ENCODE measurements around the gene ABCB11. TPM values are rescaled to one million over a fixed set of nuclear protein-coding genes. Genes with fewer than 3 reads are reported as not detected.

ABCB11 gene
- total RNA-seq, 4 donors from 2014 or later: under 0.01 to 1.2 (median 0.11) TPM; not detected in 1

DNA sequence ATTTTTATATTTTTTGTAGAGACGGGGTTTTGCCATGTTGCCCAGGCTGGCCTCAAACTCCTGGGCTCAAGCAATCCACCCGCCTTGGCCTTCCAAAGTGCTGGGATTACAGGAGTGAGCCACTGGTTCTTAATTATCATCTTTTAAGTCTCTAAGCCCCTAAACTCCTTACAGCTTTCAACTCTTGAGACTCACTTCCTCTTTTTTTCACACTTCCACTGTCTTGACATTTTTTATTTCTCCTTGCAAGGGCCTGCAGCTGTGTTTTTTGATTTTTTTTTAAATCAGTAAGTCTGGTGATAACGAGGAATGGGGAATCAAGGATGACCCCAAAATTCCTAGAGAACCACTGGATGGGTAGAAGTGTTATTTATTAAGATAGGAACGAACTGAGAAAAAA is 8.6 kb upstream of the ABCB11 start:
- Histone ChIP-seq H3K4me1 (no peaks in the 10 kb centered on the region), H3K27me3 (no peaks in the 10 kb centered on the region), H3K36me3 (no peaks in the 10 kb centered on the region), H3K27ac (no peak overlapping the region), H3K4me3 (replicated peaks in 1 of 3) (no peak overlapping the region), H3K9me3 (no peaks in the 10 kb centered on the region)
- 86 to 87% methylated on average over 4 of the region's 4 CpGs for WGBS, 2 donors
- TF ChIP-seq, protein P1, sequence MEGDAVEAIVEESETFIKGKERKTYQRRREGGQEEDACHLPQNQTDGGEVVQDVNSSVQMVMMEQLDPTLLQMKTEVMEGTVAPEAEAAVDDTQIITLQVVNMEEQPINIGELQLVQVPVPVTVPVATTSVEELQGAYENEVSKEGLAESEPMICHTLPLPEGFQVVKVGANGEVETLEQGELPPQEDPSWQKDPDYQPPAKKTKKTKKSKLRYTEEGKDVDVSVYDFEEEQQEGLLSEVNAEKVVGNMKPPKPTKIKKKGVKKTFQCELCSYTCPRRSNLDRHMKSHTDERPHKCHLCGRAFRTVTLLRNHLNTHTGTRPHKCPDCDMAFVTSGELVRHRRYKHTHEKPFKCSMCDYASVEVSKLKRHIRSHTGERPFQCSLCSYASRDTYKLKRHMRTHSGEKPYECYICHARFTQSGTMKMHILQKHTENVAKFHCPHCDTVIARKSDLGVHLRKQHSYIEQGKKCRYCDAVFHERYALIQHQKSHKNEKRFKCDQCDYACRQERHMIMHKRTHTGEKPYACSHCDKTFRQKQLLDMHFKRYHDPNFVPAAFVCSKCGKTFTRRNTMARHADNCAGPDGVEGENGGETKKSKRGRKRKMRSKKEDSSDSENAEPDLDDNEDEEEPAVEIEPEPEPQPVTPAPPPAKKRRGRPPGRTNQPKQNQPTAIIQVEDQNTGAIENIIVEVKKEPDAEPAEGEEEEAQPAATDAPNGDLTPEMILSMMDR (IDR thresholded peaks at IDR 0.05): no peak
- no peak for TF ChIP-seq POLR2A (IDR thresholded peaks at IDR 0.05)
- intact Hi-C loops (cut with DNase I): no loop called here
- DNase-seq: no peak

DNA sequence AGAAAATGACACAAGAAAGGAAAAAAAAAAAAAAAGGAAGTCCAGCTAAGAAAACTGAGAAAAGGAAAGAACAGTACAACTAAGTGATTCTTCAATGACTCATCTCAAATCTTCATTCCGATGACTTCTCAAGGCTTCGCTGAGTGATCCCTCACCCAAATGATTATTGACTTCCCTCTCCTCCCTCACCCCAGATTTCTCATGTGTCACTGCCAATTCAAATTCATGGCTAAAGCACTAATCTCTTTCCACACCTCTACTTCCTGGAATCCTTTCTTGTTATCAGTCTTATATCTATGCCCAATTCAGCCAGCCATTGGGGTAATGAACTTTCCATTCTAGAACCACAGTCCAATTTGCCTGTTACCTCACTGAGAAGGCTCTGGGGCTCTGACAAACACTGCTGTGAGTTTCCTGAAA is 7.2 kb upstream of the ABCB11 start:
- H3K4me1 ChIP-seq: no peaks in the 10 kb centered on the region
- TF ChIP-seq, protein P1 (IDR thresholded peaks at IDR 0.05): no peak
- TF ChIP-seq POLR2A (IDR thresholded peaks at IDR 0.05): no peak
- no peak overlapping the region for H3K27ac ChIP-seq
- no peak overlapping the region for H3K4me3 ChIP-seq (replicated peaks in 1 of 3)
- WGBS, 2 donors: 91 to 93% methylated on average over 2 of the region's 2 CpGs
- no peaks in the 10 kb centered on the region for H3K9me3 ChIP-seq
- DNase-seq: no peak
- intact Hi-C loops (cut with DNase I): no loop called here
- H3K36me3 ChIP-seq: no peaks in the 10 kb centered on the region
- no peaks in the 10 kb centered on the region for H3K27me3 ChIP-seq

DNA sequence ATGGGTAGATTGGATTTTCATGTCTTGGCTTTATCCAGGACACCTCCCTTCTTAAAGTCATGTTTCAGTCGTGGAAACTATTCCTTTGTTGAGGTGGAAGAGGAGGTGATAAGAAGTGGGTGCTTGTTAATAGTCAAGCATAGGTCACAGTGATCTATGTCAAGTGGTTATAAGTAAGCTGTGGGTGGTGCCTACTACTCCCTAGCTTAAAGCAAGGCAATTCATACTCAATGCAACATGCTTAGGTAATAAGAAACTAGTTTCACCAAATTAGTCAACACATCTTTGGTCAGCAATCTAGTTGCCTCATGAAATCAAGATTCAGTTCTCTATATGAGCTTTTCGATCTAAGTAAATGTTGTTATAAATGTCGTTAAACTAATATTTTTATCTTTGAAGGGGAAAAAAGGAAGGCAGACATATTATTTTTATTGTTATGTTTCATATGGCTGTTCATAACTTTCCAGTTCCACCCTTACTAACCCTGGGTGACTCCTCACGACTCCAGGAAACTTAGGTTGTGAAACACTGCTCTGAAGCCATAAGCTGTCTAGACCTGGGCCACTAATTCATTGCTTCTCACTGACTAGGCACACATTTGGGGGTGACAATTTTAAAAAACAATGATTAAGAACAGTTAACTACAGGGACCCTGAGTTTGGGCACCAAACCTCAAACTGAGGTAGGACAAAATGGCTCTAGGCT is 5.8 kb upstream of the ABCB11 start:
- Histone ChIP-seq H3K9me3 (no peaks in the 10 kb centered on the region), H3K4me1 (no peaks in the 10 kb centered on the region), H3K36me3 (no peaks in the 10 kb centered on the region), H3K27me3 (no peaks in the 10 kb centered on the region), H3K27ac (no peak overlapping the region), H3K4me3 (replicated peaks in 1 of 3) (no peak overlapping the region)
- 73 to 74% methylated on average over 4 of the region's 4 CpGs for WGBS, 2 donors
- no peak for DNase-seq
- no peak for TF ChIP-seq POLR2A (IDR thresholded peaks at IDR 0.05)
- TF ChIP-seq, protein P1 (IDR thresholded peaks at IDR 0.05): no peak
- intact Hi-C loops (cut with DNase I): no loop called here

DNA sequence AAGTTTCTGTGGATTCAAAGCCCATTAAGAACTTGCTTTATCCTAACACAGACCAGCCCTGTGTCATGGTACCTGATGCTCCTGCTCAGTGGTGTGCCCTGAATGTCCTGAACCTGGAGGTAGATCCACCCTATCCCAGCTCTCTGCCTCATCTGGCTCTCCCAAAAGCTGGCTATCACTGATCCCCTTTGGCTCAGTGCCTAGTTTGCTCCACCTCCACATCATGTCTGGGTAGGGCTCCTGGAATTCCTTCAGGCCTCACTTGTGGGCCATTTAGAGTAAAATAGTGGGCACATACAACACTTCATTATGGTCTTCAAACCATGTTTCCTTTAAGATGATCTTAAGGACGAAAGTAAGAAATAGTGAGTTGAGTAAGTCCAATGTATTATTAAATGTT is 4.8 kb upstream of the ABCB11 start:
- no peak overlapping the region for H3K27ac ChIP-seq
- WGBS, 2 donors: 89 to 94% methylated on average over 1 of the region's 1 CpG
- DNase-seq: no peak
- TF ChIP-seq, protein P1 (IDR thresholded peaks at IDR 0.05): no peak
- intact Hi-C loops (cut with DNase I): no loop called here
- H3K9me3 ChIP-seq: no peaks in the 10 kb centered on the region
- H3K36me3 ChIP-seq: no peaks in the 10 kb centered on the region
- H3K4me1 ChIP-seq: no peaks in the 10 kb centered on the region
- H3K4me3 ChIP-seq (replicated peaks in 1 of 3): no peak overlapping the region
- no peaks in the 10 kb centered on the region for H3K27me3 ChIP-seq

DNA sequence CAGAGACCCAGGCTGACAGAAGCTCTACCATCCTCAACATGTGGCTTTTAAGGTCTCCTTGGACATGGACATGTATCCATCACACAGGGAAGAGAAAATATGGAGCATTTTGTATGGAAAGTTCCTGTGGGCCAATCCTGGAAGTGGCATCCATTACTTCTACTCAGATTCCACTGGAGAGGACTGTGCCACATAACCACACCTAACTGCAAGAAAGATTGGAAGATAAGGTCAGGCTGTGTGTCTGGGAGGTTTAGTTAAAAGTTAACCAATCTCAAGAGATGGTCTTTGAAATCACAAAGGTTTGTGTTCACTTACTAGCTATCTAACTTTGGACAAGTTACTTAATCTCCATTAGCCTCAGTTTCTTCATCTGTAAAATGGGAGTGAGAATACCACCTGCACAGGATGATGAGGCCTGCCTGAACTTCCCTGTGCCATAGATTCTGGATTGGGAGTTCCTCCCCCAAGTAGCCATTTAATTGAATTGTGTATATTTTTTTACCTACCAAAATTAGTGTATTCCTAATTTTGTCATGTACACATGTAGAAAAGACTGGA is 3.9 kb upstream of the ABCB11 start:
- no peaks in the 10 kb centered on the region for H3K36me3 ChIP-seq

More for the DNA sequence above, 3.9 kb upstream of the ABCB11 start:
- H3K9me3 ChIP-seq: no peaks in the 10 kb centered on the region
- no peaks in the 10 kb centered on the region for H3K27me3 ChIP-seq
- TF ChIP-seq, protein P1 (IDR thresholded peaks at IDR 0.05): no peak
- TF ChIP-seq POLR2A (IDR thresholded peaks at IDR 0.05): no peak
- H3K4me1 ChIP-seq: no peaks in the 10 kb centered on the region
- H3K27ac ChIP-seq: no peak overlapping the region
- intact Hi-C loops (cut with DNase I): no loop called here
- no peak for DNase-seq
- H3K4me3 ChIP-seq (replicated peaks in 1 of 3): no peak overlapping the region

All from thyroid gland (tissue), 4 donors.